ENCODE measurements around the gene RAVER2.

RAVER2 gene

DNA sequence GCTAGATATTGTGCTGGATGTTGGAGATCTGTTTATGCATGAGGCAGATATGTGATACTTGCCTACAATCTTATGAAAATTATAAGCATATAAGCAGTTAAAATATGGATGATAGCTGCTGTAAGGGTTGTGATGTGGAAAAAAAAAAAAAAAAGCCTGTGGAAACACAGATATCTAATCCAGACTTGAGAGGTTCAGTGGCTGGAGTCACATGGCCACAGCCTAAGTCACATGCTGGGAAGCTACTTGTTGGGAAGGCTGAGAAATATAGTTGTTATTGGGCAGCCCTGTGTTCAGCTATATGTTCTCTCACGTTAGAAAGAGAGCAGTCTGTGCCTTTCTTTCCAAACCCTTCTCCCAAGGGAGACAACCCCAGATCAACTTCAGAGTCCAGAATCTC, 15.1 kb downstream of the RAVER2 start:
- Histone ChIP-seq H3K4me1 (ENCODE audit: insufficient read depth, poor library complexity, severe bottlenecking) (no peaks in the 10 kb centered on the region), H3K4me3 (ENCODE audit: severe bottlenecking) (no peak overlapping the region), H3K36me3 (ENCODE audit: low read depth) (no peaks in the 10 kb centered on the region), H3K9me3 (ENCODE audit: severe bottlenecking) (no peaks in the 10 kb centered on the region), H3K27ac (ENCODE audit: poor library complexity, severe bottlenecking) (no peak overlapping the region), H3K27me3 (ENCODE audit: insufficient read depth, poor library complexity, severe bottlenecking) (no peaks in the 10 kb centered on the region)
- ATAC-seq (ENCODE audit: low read depth), result no peak
- TF ChIP-seq, protein P1, sequence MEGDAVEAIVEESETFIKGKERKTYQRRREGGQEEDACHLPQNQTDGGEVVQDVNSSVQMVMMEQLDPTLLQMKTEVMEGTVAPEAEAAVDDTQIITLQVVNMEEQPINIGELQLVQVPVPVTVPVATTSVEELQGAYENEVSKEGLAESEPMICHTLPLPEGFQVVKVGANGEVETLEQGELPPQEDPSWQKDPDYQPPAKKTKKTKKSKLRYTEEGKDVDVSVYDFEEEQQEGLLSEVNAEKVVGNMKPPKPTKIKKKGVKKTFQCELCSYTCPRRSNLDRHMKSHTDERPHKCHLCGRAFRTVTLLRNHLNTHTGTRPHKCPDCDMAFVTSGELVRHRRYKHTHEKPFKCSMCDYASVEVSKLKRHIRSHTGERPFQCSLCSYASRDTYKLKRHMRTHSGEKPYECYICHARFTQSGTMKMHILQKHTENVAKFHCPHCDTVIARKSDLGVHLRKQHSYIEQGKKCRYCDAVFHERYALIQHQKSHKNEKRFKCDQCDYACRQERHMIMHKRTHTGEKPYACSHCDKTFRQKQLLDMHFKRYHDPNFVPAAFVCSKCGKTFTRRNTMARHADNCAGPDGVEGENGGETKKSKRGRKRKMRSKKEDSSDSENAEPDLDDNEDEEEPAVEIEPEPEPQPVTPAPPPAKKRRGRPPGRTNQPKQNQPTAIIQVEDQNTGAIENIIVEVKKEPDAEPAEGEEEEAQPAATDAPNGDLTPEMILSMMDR (IDR thresholded peaks at IDR 0.05; ENCODE audit: poor library complexity, severe bottlenecking), result no peak
- DNase-seq (ENCODE audit: low spot score), result no peak

DNA sequence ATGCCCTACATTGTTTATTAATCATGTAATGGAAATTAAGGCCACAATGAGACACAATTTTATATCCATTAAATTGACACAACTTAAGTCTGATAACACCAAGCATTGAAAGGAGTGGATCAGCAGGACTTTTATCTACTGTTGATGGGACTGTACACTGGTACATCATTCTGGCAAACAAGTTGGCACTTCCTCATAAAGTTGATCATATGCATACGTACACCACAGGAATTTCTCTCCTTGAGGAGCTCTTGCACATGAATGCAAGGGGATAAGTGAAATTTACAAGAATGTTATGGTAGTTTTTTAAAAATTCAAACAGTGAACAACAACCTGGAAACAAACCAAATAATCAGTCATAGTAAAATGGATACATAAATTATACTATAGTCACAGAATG, 20.1 kb downstream of the RAVER2 start:
- Histone ChIP-seq H3K36me3 (ENCODE audit: low read depth) (no peaks in the 10 kb centered on the region), H3K9me3 (ENCODE audit: severe bottlenecking) (no peaks in the 10 kb centered on the region), H3K4me1 (ENCODE audit: insufficient read depth, poor library complexity, severe bottlenecking) (no peaks in the 10 kb centered on the region), H3K4me3 (ENCODE audit: severe bottlenecking) (no peak overlapping the region), H3K27me3 (ENCODE audit: insufficient read depth, poor library complexity, severe bottlenecking) (no peaks in the 10 kb centered on the region), H3K27ac (ENCODE audit: poor library complexity, severe bottlenecking) (no peak overlapping the region)
- no peak for ATAC-seq (ENCODE audit: low read depth)
- TF ChIP-seq, protein P1 (IDR thresholded peaks at IDR 0.05; ENCODE audit: poor library complexity, severe bottlenecking), result no peak
- no peak for DNase-seq (ENCODE audit: low spot score)

GRCh38 chr1:64765826-64766225, 21.0 kb downstream of the RAVER2 start:
- no peaks in the 10 kb centered on the region for H3K9me3 ChIP-seq (ENCODE audit: severe bottlenecking)
- H3K4me1 ChIP-seq (ENCODE audit: insufficient read depth, poor library complexity, severe bottlenecking), result no peaks in the 10 kb centered on the region
- H3K27ac ChIP-seq (ENCODE audit: poor library complexity, severe bottlenecking), result no peak overlapping the region
- ATAC-seq (ENCODE audit: low read depth), result no peak
- H3K27me3 ChIP-seq (ENCODE audit: insufficient read depth, poor library complexity, severe bottlenecking), result no peaks in the 10 kb centered on the region
- TF ChIP-seq, protein P1 (IDR thresholded peaks at IDR 0.05; ENCODE audit: poor library complexity, severe bottlenecking), result no peak
- H3K36me3 ChIP-seq (ENCODE audit: low read depth), result no peaks in the 10 kb centered on the region
- DNase-seq (ENCODE audit: low spot score), result no peak
- H3K4me3 ChIP-seq (ENCODE audit: severe bottlenecking), result no peak overlapping the region

DNA sequence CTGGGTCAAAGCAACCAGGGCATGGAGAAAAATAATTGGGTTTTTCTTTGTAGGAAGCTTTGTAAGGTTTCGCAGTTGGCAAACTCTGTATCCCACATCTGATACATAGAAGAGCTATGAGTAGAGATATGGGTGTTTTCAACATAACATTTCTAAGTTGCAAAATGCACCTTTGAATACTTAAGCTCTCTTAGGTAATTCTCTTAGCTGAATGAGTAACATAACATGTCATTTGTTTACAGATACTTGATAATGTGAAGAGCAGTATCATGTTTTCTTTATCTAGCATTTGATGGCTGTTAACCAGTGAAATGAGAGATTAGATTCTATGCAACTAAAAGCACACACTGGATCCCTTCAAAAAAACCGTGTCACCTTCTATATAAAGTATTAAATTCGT, 21.6 kb downstream of the RAVER2 start:
- H3K4me1 ChIP-seq (ENCODE audit: insufficient read depth, poor library complexity, severe bottlenecking), result no peaks in the 10 kb centered on the region
- H3K27ac ChIP-seq (ENCODE audit: poor library complexity, severe bottlenecking), result no peak overlapping the region
- no peak for DNase-seq (ENCODE audit: low spot score)
- TF ChIP-seq, protein P1 (IDR thresholded peaks at IDR 0.05; ENCODE audit: poor library complexity, severe bottlenecking), result no peak
- no peak overlapping the region for H3K4me3 ChIP-seq (ENCODE audit: severe bottlenecking)
- H3K27me3 ChIP-seq (ENCODE audit: insufficient read depth, poor library complexity, severe bottlenecking), result no peaks in the 10 kb centered on the region
- H3K9me3 ChIP-seq (ENCODE audit: severe bottlenecking), result no peaks in the 10 kb centered on the region
- no peak for ATAC-seq (ENCODE audit: low read depth)
- H3K36me3 ChIP-seq (ENCODE audit: low read depth), result no peaks in the 10 kb centered on the region; the same call in 1 of the 2 replicates

- H3K4me3 ChIP-seq (ENCODE audit: severe bottlenecking), result no peak overlapping the region
- no peaks in the 10 kb centered on the region for H3K27me3 ChIP-seq (ENCODE audit: insufficient read depth, poor library complexity, severe bottlenecking)
- TF ChIP-seq, protein P1 (IDR thresholded peaks at IDR 0.05; ENCODE audit: poor library complexity, severe bottlenecking), result no peak
- no peaks in the 10 kb centered on the region for H3K4me1 ChIP-seq (ENCODE audit: insufficient read depth, poor library complexity, severe bottlenecking)
- H3K27ac ChIP-seq (ENCODE audit: poor library complexity, severe bottlenecking), result no peak overlapping the region
- no peak for DNase-seq (ENCODE audit: low spot score)
- no peaks in the 10 kb centered on the region; the same call in 1 of the 2 replicates for H3K36me3 ChIP-seq (ENCODE audit: low read depth)
- ATAC-seq (ENCODE audit: low read depth), result no peak
- no peaks in the 10 kb centered on the region for H3K9me3 ChIP-seq (ENCODE audit: severe bottlenecking)
Observed at GRCh38 chr1:64769482-64769881, 24.6 kb downstream of the RAVER2 start.
